SK-N-SH treated with all-trans-retinoic acid at 6 μM for 48 hours (cell line): ENCODE data around the gene METRNL.

Experiments used
- ATAC-seq: fragments of 200-7000 bp; cut with Tn5 transposase; 3 replicates; pipeline ENCODE4 v1.9.1; 2020; ENCODE audit warnings: mild to moderate bottlenecking, moderate library complexity
- ARNTL ChIP-seq: fragments of 450-650 bp; formaldehyde crosslinking; IDR thresholded peaks from 2 replicates; pipeline ENCODE4 v1.5.0; 2020; ENCODE audit warnings: low read depth, mild to moderate bottlenecking, moderate library complexity, borderline replicate concordance
- BACH2 ChIP-seq: fragments of 250-450 bp; sonication (Bioruptor Pico); IDR thresholded peaks from 2 replicates; pipeline ENCODE4 v1.9.0; 2021; ENCODE audit warnings: mild to moderate bottlenecking, borderline replicate concordance
- CSRNP3 ChIP-seq: fragments of 250-450 bp; sonication (Bioruptor Pico); IDR thresholded peaks from 2 replicates; pipeline ENCODE4 v1.5.1; 2021; ENCODE audit warnings: mild to moderate bottlenecking, moderate library complexity
- ESRRG ChIP-seq: fragments of 250-450 bp; sonication (Bioruptor Pico); IDR thresholded peaks from 2 replicates; pipeline ENCODE4 v1.6.1; 2021; ENCODE audit warnings: mild to moderate bottlenecking
- GLIS3 ChIP-seq: fragments of 250-450 bp; sonication (Bioruptor Pico); IDR thresholded peaks from 2 replicates; pipeline ENCODE4 v1.5.0; 2020; ENCODE audit warnings: mild to moderate bottlenecking, moderate library complexity
- ISL1 ChIP-seq: fragments of 250-450 bp; sonication (Bioruptor Pico); IDR thresholded peaks from 2 replicates; pipeline ENCODE4 v2.1.2; 2022; ENCODE audit warnings: mild to moderate bottlenecking, moderate library complexity
- OSR1 ChIP-seq: fragments of 250-450 bp; sonication (Bioruptor Pico); IDR thresholded peaks from 2 replicates; pipeline ENCODE4 v1.8.0; 2022; ENCODE audit warnings: moderate library complexity, mild to moderate bottlenecking, inconsistent platforms
- PATZ1 ChIP-seq: fragments of 250-450 bp; sonication (Bioruptor Pico); IDR thresholded peaks from 2 replicates; pipeline ENCODE4 v1.8.0; 2020; ENCODE audit warnings: mild to moderate bottlenecking, moderate library complexity, borderline replicate concordance
- POU6F1 ChIP-seq: fragments of 250-450 bp; sonication (Bioruptor Pico); IDR thresholded peaks from 2 replicates; pipeline ENCODE4 v1.8.0; 2021; ENCODE audit warnings: low read depth, mild to moderate bottlenecking, moderate library complexity, borderline replicate concordance
- PPARA ChIP-seq: fragments of 250-450 bp; sonication (Bioruptor Pico); IDR thresholded peaks from 2 replicates; pipeline ENCODE4 v1.5.0; 2020; ENCODE audit warnings: mild to moderate bottlenecking, borderline replicate concordance
- RARB ChIP-seq: fragments of 250-450 bp; sonication (Bioruptor Pico); IDR thresholded peaks from 2 replicates; pipeline ENCODE4 v1.8.0; 2021; ENCODE audit warnings: mild to moderate bottlenecking, moderate library complexity
- SNAI2 ChIP-seq: fragments of 250-450 bp; sonication (Bioruptor Pico); IDR thresholded peaks from 2 replicates; pipeline ENCODE4 v1.5.0; 2020; ENCODE audit warnings: mild to moderate bottlenecking, moderate library complexity
- TOX ChIP-seq: fragments of 250-450 bp; sonication (Bioruptor Pico); IDR thresholded peaks from 2 replicates; pipeline ENCODE4 v1.8.0; 2021; ENCODE audit warnings: mild to moderate bottlenecking, moderate library complexity, borderline replicate concordance
- TSHZ2 ChIP-seq: fragments of 250-450 bp; sonication (Bioruptor Pico); IDR thresholded peaks from 2 replicates; pipeline ENCODE4 v1.5.0; 2020; ENCODE audit warnings: mild to moderate bottlenecking, moderate library complexity
- ZC3H10 ChIP-seq: fragments of 250-450 bp; sonication (Bioruptor Pico); IDR thresholded peaks from 2 replicates; pipeline ENCODE4 v1.5.1; 2021; ENCODE audit warnings: mild to moderate bottlenecking, moderate library complexity
- ZFP3 ChIP-seq: fragments of 250-450 bp; sonication (Bioruptor Pico); IDR thresholded peaks from 2 replicates; pipeline ENCODE4 v1.5.0; 2020; ENCODE audit warnings: mild to moderate bottlenecking, moderate library complexity
- ZFP30 ChIP-seq: fragments of 450-650 bp; formaldehyde crosslinking; IDR thresholded peaks from 2 replicates; pipeline ENCODE4 v1.5.0; 2022; ENCODE audit warnings: mild to moderate bottlenecking, moderate library complexity
- ZNF565 ChIP-seq: fragments of 450-650 bp; formaldehyde crosslinking; conservative IDR thresholded peaks from 2 replicates; pipeline ENCODE4 v1.5.0; 2020; ENCODE audit warnings: low read depth, mild to moderate bottlenecking, moderate library complexity
- ZNF70 ChIP-seq: fragments of 450-650 bp; formaldehyde crosslinking; IDR thresholded peaks from 2 replicates; pipeline ENCODE4 v1.5.0; 2020; ENCODE audit warnings: mild to moderate bottlenecking, moderate library complexity
- ZNF8 ChIP-seq: fragments of 450-650 bp; formaldehyde crosslinking; IDR thresholded peaks from 2 replicates; pipeline ENCODE4 v1.5.0; 2020; ENCODE audit warnings: mild to moderate bottlenecking, moderate library complexity

Gene METRNL

GRCh38 chr17:83041305-83041704 lies 38.1 kb upstream of the METRNL start:
- no peak for ATAC-seq

GRCh38 chr17:83042522-83043158 lies 36.8 kb upstream of the METRNL start:
- no peak for ATAC-seq
- no peak for TF ChIP-seq SNAI2
- no peak for TF ChIP-seq ISL1 (CRISPR knock-in tag)
- no peak for TF ChIP-seq ARNTL (CRISPR knock-in tag)
- TF ChIP-seq BACH2, result no peak
- no peak for TF ChIP-seq TOX (CRISPR knock-in tag)
- no peak for TF ChIP-seq ZFP3 (CRISPR knock-in tag)
- no peak for TF ChIP-seq ZFP30
- no peak for TF ChIP-seq TSHZ2 (CRISPR knock-in tag)
- no peak for TF ChIP-seq ESRRG
- TF ChIP-seq GLIS3 (CRISPR knock-in tag), result no peak
- TF ChIP-seq ZNF565, result no peak
- no peak for TF ChIP-seq ZNF70 (CRISPR knock-in tag)
- TF ChIP-seq RARB (CRISPR knock-in tag), result no peak
- no peak for TF ChIP-seq CSRNP3 (CRISPR knock-in tag)
- TF ChIP-seq ZNF8 (CRISPR knock-in tag), result no peak
- no peak for TF ChIP-seq PPARA (CRISPR knock-in tag)
- no peak for TF ChIP-seq ZC3H10

More at GRCh38 chr17:83041305-83041704, 38.1 kb upstream of the METRNL start:
- TF ChIP-seq ARNTL (CRISPR knock-in tag) (no peak), TSHZ2 (CRISPR knock-in tag) (no peak), ZNF70 (CRISPR knock-in tag) (no peak), ZNF565 (no peak), ZFP30 (no peak), OSR1 (CRISPR knock-in tag) (no peak), POU6F1 (CRISPR knock-in tag) (no peak), PATZ1 (CRISPR knock-in tag) (no peak), ZFP3 (CRISPR knock-in tag) (no peak), RARB (CRISPR knock-in tag) (no peak), SNAI2 (no peak), ESRRG (no peak)
